Erythroblast (primary cell): ENCODE measurements around the gene KANTR.

Source experiments
- GATA1 ChIP-seq: IDR thresholded peaks from 2 replicates; pipeline ENCODE4 v1.6.1; 2011; ENCODE audit warnings: low read depth, mild to moderate bottlenecking, control low read depth, low read length, moderate library complexity
- POLR2A ChIP-seq: IDR thresholded peaks from 2 replicates; pipeline ENCODE4 v1.6.1; 2011; ENCODE audit warnings: mild to moderate bottlenecking, low read length

GRCh38 chrX:53095796-53096195, 1.9 kb downstream of the KANTR start:
- no peak for TF ChIP-seq POLR2A
- no peak for TF ChIP-seq GATA1
